Tibial nerve (tissue), 4 donors: Measurements from ENCODE around the gene AGBL1. TPM values are rescaled to one million over a fixed set of nuclear protein-coding genes. Genes with fewer than 3 reads are reported as not detected.

Source experiments
- DNase-seq, 2 donors: peaks; one replicate each; pipeline ENCODE4 v3.0.0-alpha.2; 2019; ENCODE audit warnings: low spot score in 2 of 2
- H3K27ac ChIP-seq, 4 donors: fragments of 200-600 bp; sonication (generic) in 3 of 4; one replicate each; pipeline ENCODE4 v1.5.1; 2017 to 2019; ENCODE audit warnings: mild to moderate bottlenecking in 1 of 4
- H3K27me3 ChIP-seq, 2 donors: fragments of 200-600 bp; sonication (generic) in 1 of 2; one replicate each; pipeline versions ENCODE4 v1.5.1 to v1.6.0; 2017 to 2019
- H3K36me3 ChIP-seq, 3 donors: fragments of 200-600 bp; sonication (generic); one replicate each; pipeline ENCODE4 v1.5.1; 2018 to 2019
- H3K4me1 ChIP-seq, 4 donors: fragments of 200-600 bp; sonication (generic) in 3 of 4; one replicate each; pipeline ENCODE4 v1.5.1; 2017 to 2019
- H3K4me3 ChIP-seq, 4 donors: fragments of 200-600 bp; sonication (generic) in 3 of 4; one replicate each; pipeline ENCODE4 v1.5.1; 2017 to 2019; ENCODE audit warnings: mild to moderate bottlenecking in 1 of 4, moderate library complexity in 1 of 4
- H3K9me3 ChIP-seq, 4 donors: fragments of 200-600 bp; sonication (generic) in 3 of 4; one replicate each; pipeline ENCODE4 v1.5.1; 2017 to 2019
- EP300 ChIP-seq, 2 donors: sonication (generic); formaldehyde crosslinking; IDR thresholded peaks; one replicate each; pipeline ENCODE4 v1.6.1; 2017; ENCODE audit warnings: antibody characterized with exemption in 2 of 2, mild to moderate bottlenecking in 1 of 2
- POLR2A ChIP-seq, 2 donors: fragments of 450-650 bp; IDR thresholded peaks; one replicate each; pipeline ENCODE4 v1.6.1; 2017; ENCODE audit warnings: antibody characterized with exemption in 2 of 2, mild to moderate bottlenecking in 2 of 2, moderate library complexity in 2 of 2
- WGBS, 2 donors: methylation state at CpG; one replicate each; pipeline ENCODE4 v1.1.5; 2018; 5-methylcytosine and 5-hydroxymethylcytosine counted together
- total RNA-seq, 4 donors: library from RNA; depleted of rRNA; stranded (reverse); fragments of >200 nt; gene quantifications; one replicate each; pipeline ENCODE4 v1.1.0, GENCODE V29; 2016
- TF ChIP-seq, protein P1 (sequence below), 5 experiments: fragments of 200-600 bp in 3 of 5; fragments of 450-650 bp in 2 of 5; sonication (generic) in 3 of 5; IDR thresholded peaks; one replicate each; pipeline ENCODE4 v1.5.1; 2016 to 2019; ENCODE audit warnings: antibody characterized with exemption in 5 of 5, mild to moderate bottlenecking in 3 of 5, moderate library complexity in 2 of 5

The AGBL1 gene
- total RNA-seq, 4 donors from 2014 or later, result under 0.01 to 1.2 (median 0.21) TPM; not detected in 1

DNA sequence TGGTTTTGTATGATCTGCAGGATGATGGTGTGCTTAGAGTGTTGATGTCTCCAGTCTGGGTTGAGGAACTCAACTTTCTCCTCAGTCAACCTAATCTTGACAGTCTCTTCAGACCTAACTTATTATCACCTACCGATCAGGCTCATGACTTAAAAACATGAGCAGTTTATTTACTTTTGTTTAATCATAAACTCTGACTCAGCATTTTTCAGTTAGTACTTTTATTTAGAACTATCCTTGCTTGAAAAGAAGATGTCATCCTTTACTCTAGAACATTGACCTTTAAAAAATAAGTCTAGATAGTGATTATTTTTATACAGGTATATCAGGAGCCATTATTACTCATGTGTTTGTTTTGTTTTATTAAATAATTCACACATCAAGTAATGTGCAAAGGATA, 414.8 kb downstream of the AGBL1 start:
- H3K4me3 ChIP-seq, result no peak overlapping the region
- no peaks in the 10 kb centered on the region for H3K27me3 ChIP-seq
- no peaks in the 10 kb centered on the region for H3K4me1 ChIP-seq
- H3K27ac ChIP-seq, result no peak overlapping the region
- no peak for DNase-seq
- TF ChIP-seq EP300 (IDR thresholded peaks at IDR 0.05) (no peak), POLR2A (IDR thresholded peaks at IDR 0.05) (no peak)
- TF ChIP-seq, protein P1, sequence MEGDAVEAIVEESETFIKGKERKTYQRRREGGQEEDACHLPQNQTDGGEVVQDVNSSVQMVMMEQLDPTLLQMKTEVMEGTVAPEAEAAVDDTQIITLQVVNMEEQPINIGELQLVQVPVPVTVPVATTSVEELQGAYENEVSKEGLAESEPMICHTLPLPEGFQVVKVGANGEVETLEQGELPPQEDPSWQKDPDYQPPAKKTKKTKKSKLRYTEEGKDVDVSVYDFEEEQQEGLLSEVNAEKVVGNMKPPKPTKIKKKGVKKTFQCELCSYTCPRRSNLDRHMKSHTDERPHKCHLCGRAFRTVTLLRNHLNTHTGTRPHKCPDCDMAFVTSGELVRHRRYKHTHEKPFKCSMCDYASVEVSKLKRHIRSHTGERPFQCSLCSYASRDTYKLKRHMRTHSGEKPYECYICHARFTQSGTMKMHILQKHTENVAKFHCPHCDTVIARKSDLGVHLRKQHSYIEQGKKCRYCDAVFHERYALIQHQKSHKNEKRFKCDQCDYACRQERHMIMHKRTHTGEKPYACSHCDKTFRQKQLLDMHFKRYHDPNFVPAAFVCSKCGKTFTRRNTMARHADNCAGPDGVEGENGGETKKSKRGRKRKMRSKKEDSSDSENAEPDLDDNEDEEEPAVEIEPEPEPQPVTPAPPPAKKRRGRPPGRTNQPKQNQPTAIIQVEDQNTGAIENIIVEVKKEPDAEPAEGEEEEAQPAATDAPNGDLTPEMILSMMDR (IDR thresholded peaks at IDR 0.05), result no peak
- no peaks in the 10 kb centered on the region for H3K36me3 ChIP-seq
- 86 to 95% methylated on average over 1 of the region's 1 CpG for WGBS, 2 donors
- H3K9me3 ChIP-seq, result no peaks in the 10 kb centered on the region

DNA sequence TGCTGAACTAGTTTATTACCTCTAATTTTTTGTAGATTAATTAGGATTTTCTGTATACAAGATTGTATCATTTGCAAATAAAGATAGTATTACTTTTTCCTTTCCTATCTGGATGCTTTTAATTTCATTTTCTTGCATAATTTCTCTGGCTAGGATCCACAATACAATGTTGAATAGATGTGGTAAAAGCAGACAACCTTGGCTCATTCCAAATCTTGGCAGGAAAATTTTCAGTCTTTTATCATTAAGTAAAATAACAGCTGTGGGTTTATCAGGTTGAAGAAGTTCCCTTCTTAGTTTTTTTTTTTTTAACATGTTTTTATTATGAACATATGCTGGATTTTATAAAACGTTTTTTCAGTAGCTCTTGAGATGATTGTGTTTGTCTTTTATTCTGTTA, 422.6 kb downstream of the AGBL1 start:
- Histone ChIP-seq H3K27me3 (no peaks in the 10 kb centered on the region), H3K9me3 (no peaks in the 10 kb centered on the region), H3K36me3 (no peaks in the 10 kb centered on the region), H3K4me3 (no peak overlapping the region), H3K4me1 (no peaks in the 10 kb centered on the region), H3K27ac (no peak overlapping the region)
- TF ChIP-seq, protein P1 (IDR thresholded peaks at IDR 0.05), result no peak
- WGBS, 2 donors, result 16 to 24% methylated on average over 1 of the region's 1 CpG
- DNase-seq, result no peak

GRCh38 chr15:86505951-86506350, 426.3 kb downstream of the AGBL1 start:
- no peaks in the 10 kb centered on the region for H3K4me1 ChIP-seq
- H3K36me3 ChIP-seq, result no peaks in the 10 kb centered on the region
- DNase-seq, result no peak
- no peaks in the 10 kb centered on the region for H3K9me3 ChIP-seq
- H3K27ac ChIP-seq, result no peak overlapping the region
- TF ChIP-seq, protein P1 (IDR thresholded peaks at IDR 0.05), result no peak
- no peak for TF ChIP-seq EP300 (IDR thresholded peaks at IDR 0.05)
- no peaks in the 10 kb centered on the region for H3K27me3 ChIP-seq
- 91 to 95% methylated on average over 2 of the region's 2 CpGs for WGBS, 2 donors
- no peak overlapping the region for H3K4me3 ChIP-seq

DNA sequence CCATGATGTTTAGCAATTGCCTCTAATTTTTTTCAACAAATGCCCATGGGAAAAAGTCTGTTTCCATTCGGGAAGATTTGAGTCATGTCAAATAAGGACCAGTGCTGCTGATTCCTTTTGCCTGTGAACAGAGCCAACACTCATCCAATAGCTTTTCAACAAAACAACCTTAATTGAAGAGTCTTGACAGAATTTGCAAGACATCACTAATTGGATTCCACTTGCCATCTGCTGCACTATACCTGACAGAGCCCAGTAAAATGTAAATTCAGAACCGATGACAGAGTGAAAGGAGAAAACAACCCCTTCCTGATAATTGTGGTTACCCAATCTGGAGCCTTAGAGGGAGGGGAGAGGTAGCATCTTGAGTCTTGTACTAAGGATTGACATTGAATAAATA, 426.7 kb downstream of the AGBL1 start:
- H3K4me1 ChIP-seq, result no peaks in the 10 kb centered on the region
- H3K4me3 ChIP-seq, result no peak overlapping the region
- H3K9me3 ChIP-seq, result no peaks in the 10 kb centered on the region
- H3K36me3 ChIP-seq, result no peaks in the 10 kb centered on the region
- DNase-seq, result no peak
- 60 to 66% methylated on average over 2 of the region's 2 CpGs for WGBS, 2 donors
- H3K27ac ChIP-seq, result no peak overlapping the region
- no peak for TF ChIP-seq POLR2A (IDR thresholded peaks at IDR 0.05)
- H3K27me3 ChIP-seq, result no peaks in the 10 kb centered on the region

- Histone ChIP-seq H3K4me3 (no peak overlapping the region), H3K9me3 (peaks cover 0 to 3% (median 0%) of the 10 kb centered on the region in 4 donors), H3K36me3 (no peaks in the 10 kb centered on the region), H3K4me1 (no peaks in the 10 kb centered on the region), H3K27ac (no peak overlapping the region), H3K27me3 (no peaks in the 10 kb centered on the region)
- TF ChIP-seq EP300 (IDR thresholded peaks at IDR 0.05) (no peak), POLR2A (IDR thresholded peaks at IDR 0.05) (no peak)
- TF ChIP-seq, protein P1 (IDR thresholded peaks at IDR 0.05), result no peak
- WGBS, 2 donors, result 91 to 93% methylated on average over 4 of the region's 4 CpGs
- DNase-seq, result no peak
Measured at GRCh38 chr15:86515625-86516024, 436.0 kb downstream of the AGBL1 start.

- no peak for TF ChIP-seq POLR2A (IDR thresholded peaks at IDR 0.05)
- TF ChIP-seq, protein P1 (IDR thresholded peaks at IDR 0.05), result no peak
- TF ChIP-seq EP300 (IDR thresholded peaks at IDR 0.05), result no peak
- 91 to 92% methylated on average over 3 of the region's 3 CpGs for WGBS, 2 donors
- no peaks in the 10 kb centered on the region for H3K4me1 ChIP-seq
Measured at GRCh38 chr15:86522721-86523120, 443.1 kb downstream of the AGBL1 start.

More at GRCh38 chr15:86522721-86523120, 443.1 kb downstream of the AGBL1 start:
- peaks cover 0 to 3% (median 0%) of the 10 kb centered on the region in 4 donors for H3K9me3 ChIP-seq
- H3K27ac ChIP-seq, result no peak overlapping the region
- H3K4me3 ChIP-seq, result no peak overlapping the region
- DNase-seq, result no peak
- H3K36me3 ChIP-seq, result no peaks in the 10 kb centered on the region
- H3K27me3 ChIP-seq, result no peaks in the 10 kb centered on the region
